K562 (cell line): Measurements from ENCODE around the gene NUP133. TPM values are rescaled to one million over a fixed set of nuclear protein-coding genes. Genes with fewer than 3 reads are reported as not detected.

Experiments used
- ATAC-seq: fragments of 200-7000 bp; cut with Tn5 transposase; 3 replicates; pipeline ENCODE4 v1.9.1; 2020; ENCODE audit warnings: moderate library complexity
- BruUV-seq: library from RNA; stranded (reverse); fragments of 400-500 nt; replicated peaks from 2 replicates; lab custom pipeline; 2021; lab: Mats Ljungman, UMichigan
- CTCF ChIA-PET: fragments of 300-600 bp; formaldehyde crosslinking; extraction: SDS; loops from one replicate; lab custom pipeline; 2021; ENCODE audit warnings: low intra/inter-chr PET ratio; lab: Yijun Ruan, JAX
- POLR2A ChIA-PET: fragments of 300-600, 350-650 bp; sonication (Branson Sonifier 250); formaldehyde crosslinking; extraction: SDS; loops from one replicate; lab custom pipeline; 2021; ENCODE audit warnings: antibody characterized with exemption, inconsistent platforms; lab: Yijun Ruan, JAX
- DNase-seq, 4 experiments: peaks; one replicate each; pipeline versions ENCODE4 v3.0.0 to v3.0.0-alpha.2; 2011 to 2018; ENCODE audit warnings: low spot score in 3 of 4, mixed read lengths in 3 of 4; ENCODE audit errors: extremely low read depth in 1 of 4
- FAIRE-seq: peaks from 2 replicates; lab custom pipeline; 2011; peaks lifted over from hg19 to GRCh38; lab: Jason Lieb, UNC
- H2AFZ ChIP-seq: 2 replicates; pipeline ENCODE4 v1.6.0; 2011; ENCODE audit warnings: low read depth, low read length, control low read depth, inconsistent platforms
- H3K27ac ChIP-seq: fragments of 200-600 bp; 3 replicates; pipeline ENCODE4 v1.8.0; 2011; ENCODE audit warnings: low read depth, mild to moderate bottlenecking, control low read depth, inconsistent platforms, low read length, moderate library complexity, mixed read lengths; ENCODE audit errors: extremely low read depth
- H3K27me3 ChIP-seq, 2 experiments: fragments of 300-600 bp in 1 of 2; 2 replicates in 1 of 2; 3 replicates in 1 of 2; pipeline versions ENCODE4 v1.6.0 to v1.8.0; 2011; ENCODE audit warnings: inconsistent platforms in 2 of 2, low read length in 2 of 2, mild to moderate bottlenecking in 1 of 2, mixed read lengths in 1 of 2, moderate library complexity in 1 of 2; ENCODE audit not compliant: control insufficient read depth in 2 of 2, insufficient read depth in 2 of 2
- H3K36me3 ChIP-seq: fragments of 300-600 bp; 3 replicates; pipeline ENCODE4 v1.8.0; 2011; ENCODE audit warnings: mild to moderate bottlenecking, low read length, inconsistent platforms; ENCODE audit not compliant: control insufficient read depth, insufficient read depth
- H3K4me1 ChIP-seq, 2 experiments: fragments of 200-600 bp in 1 of 2; replicated peaks in 1 of 2; 2 replicates in 1 of 2; 3 replicates in 1 of 2; pipeline versions ENCODE4 v1.5.1 to v1.8.0; 2011; ENCODE audit warnings: inconsistent platforms in 2 of 2, low read length in 2 of 2, mild to moderate bottlenecking in 1 of 2, mixed read lengths in 1 of 2, moderate library complexity in 1 of 2; ENCODE audit not compliant: control insufficient read depth in 2 of 2, insufficient read depth in 2 of 2
- H3K4me2 ChIP-seq: 2 replicates; pipeline ENCODE4 v1.6.1; 2011; ENCODE audit warnings: low read length, control low read depth, inconsistent platforms, mixed read lengths; ENCODE audit not compliant: insufficient read depth
- H3K4me3 ChIP-seq: fragments of 200-600 bp; sonication (generic), shearing (Covaris generic); 2 replicates; pipeline ENCODE4 v1.5.1; 2016; ENCODE audit warnings: control low read depth, inconsistent platforms
- H3K79me2 ChIP-seq: fragments of 200-600 bp; 3 replicates; pipeline ENCODE4 v1.8.0; 2011; ENCODE audit warnings: low read length, inconsistent platforms; ENCODE audit not compliant: control insufficient read depth, insufficient read depth
- H3K9ac ChIP-seq, 2 experiments: 2 replicates each; pipeline versions ENCODE4 v1.6.0 to v1.6.1; 2011; ENCODE audit warnings: low read depth in 2 of 2, low read length in 2 of 2, control low read depth in 1 of 2, inconsistent platforms in 1 of 2, mild to moderate bottlenecking in 1 of 2, mixed read lengths in 1 of 2; ENCODE audit not compliant: insufficient read depth in 1 of 2
- H3K9me1 ChIP-seq: one replicate; pipeline ENCODE4 v1.6.0; 2011; ENCODE audit warnings: inconsistent platforms, mild to moderate bottlenecking, low read length, moderate library complexity; ENCODE audit not compliant: control insufficient read depth, insufficient read depth
- H3K9me3 ChIP-seq: replicated peaks from 2 replicates; pipeline ENCODE4 v1.5.1; 2011; ENCODE audit warnings: low read depth, low read length, inconsistent platforms; ENCODE audit not compliant: control insufficient read depth, insufficient read depth
- H4K20me1 ChIP-seq: replicated peaks from 2 replicates; pipeline ENCODE4 v1.6.1; 2011; ENCODE audit warnings: low read length, inconsistent platforms, mixed read lengths; ENCODE audit not compliant: control insufficient read depth, insufficient read depth
- E2F3 ChIP-seq: fragments of 250-450 bp; sonication (Bioruptor Pico); IDR thresholded peaks from 2 replicates; pipeline ENCODE4 v1.4.0; 2020; ENCODE audit warnings: mild to moderate bottlenecking
- RBM17 ChIP-seq: fragments of 200-400 bp; formaldehyde crosslinking; IDR thresholded peaks from 2 replicates; pipeline ENCODE4 v1.6.1; 2017; ENCODE audit warnings: low read depth, mild to moderate bottlenecking, low read length, borderline replicate concordance
- ZHX1 ChIP-seq: fragments of 150-350 bp; conservative IDR thresholded peaks from 2 replicates; pipeline ENCODE4 v1.6.1; 2014; ENCODE audit warnings: low read length
- ZNF644 ChIP-seq: fragments of 200-800 bp; sonication (Bioruptor generic); IDR thresholded peaks from 2 replicates; pipeline ENCODE4 v1.6.1; 2016; ENCODE audit warnings: low read depth, missing genetic modification characterization, missing compliant biosample characterization
- WGBS: fragments of 100-300 bp; shearing (Covaris generic); methylation state at CpG from one replicate; pipeline ENCODE4 v1.1.6; 2016; ENCODE audit warnings: low coverage, mixed read lengths; ENCODE audit not compliant: insufficient coverage; ENCODE audit errors: missing lambda C conversion rate; 5-methylcytosine and 5-hydroxymethylcytosine counted together
- in situ Hi-C: fragments of 300-500 bp; cut with MboI; formaldehyde crosslinking; loops from 4 replicates; pipeline ENCODE4 v1.15.0; 2018; ENCODE audit warnings: inconsistent platforms, mixed read lengths
- intact Hi-C: fragments of 100-400 bp; cut with micrococcal nuclease; formaldehyde crosslinking; loops from 2 replicates; pipeline ENCODE4 v1.14.2; 2022
- polyA plus RNA-seq, 8 experiments: library from polyadenylated mRNA; depleted of rRNA in 4 of 8; stranded (reverse) in 5 of 8; unstranded in 3 of 8; fragments of >200 nt; fragmentation: Nextera tagmentation in 2 of 8; fragmentation: Illumina TruSeq in 1 of 8; extraction: Ambion mirVana in 2 of 8; extraction: Trizol in 1 of 8; gene quantifications; 2 replicates each; pipeline versions ENCODE4 v1.2.1 to v1.2.3, GENCODE V29; 2011 to 2014; ENCODE audit warnings: inconsistent platforms in 1 of 8, missing spikeins in 1 of 8
- total RNA-seq, 7 experiments: library from RNA; depleted of rRNA in 6 of 7; stranded (reverse); fragments of >200 nt in 6 of 7; fragmentation: Illumina TruSeq in 2 of 7; extraction: Trizol in 2 of 7; gene quantifications; 2 replicates each; pipeline versions ENCODE4 v1.2.1 to v1.2.3, GENCODE V29; 2011 to 2021; ENCODE audit warnings: low replicate concordance in 1 of 7

The NUP133 gene
- total and polyA plus RNA-seq, 9 of the 15 experiments (the other 6 are each of a cell fraction or from before 2014, with no cell fraction given) = 21.7 to 85.1 (median 61.3) TPM

DNA sequence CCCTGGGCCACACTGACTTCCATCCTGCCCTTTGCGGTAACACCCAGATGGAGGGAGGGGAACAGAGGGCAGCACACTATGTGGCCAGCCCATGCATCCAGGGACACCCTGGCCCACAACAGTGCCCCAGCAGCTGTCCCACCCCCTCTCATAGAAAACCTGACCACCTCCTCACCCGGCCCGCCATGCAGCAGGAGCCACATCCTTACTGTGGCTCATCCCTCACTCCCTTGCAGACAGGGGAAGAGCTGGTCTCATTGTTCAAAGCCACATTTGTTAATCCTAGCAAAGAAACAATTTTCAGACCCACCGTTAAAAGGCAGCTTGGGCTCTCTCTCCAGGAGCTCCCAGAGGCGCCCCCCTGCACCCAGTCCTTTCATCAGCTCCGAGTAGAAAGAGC is 23.2 kb upstream of the NUP133 start:
- ChIA-PET CTCF (no interaction called here), POLR2A (interaction anchor here (0.6 to 1.7 kb wide), 3 partner anchors 11 to 103 kb away, joined by 3 to 8 read pairs (median 4); no protein-coding TSS in a partner anchor)
- Histone ChIP-seq H3K4me1 (no peaks in the 10 kb centered on the region), H3K36me3 (peaks cover 78% of the 10 kb centered on the region), H3K4me2 (no peak overlapping the region), H3K9me3 (no peaks in the 10 kb centered on the region), H4K20me1 (no peaks in the 10 kb centered on the region), H3K27ac (no peak overlapping the region), H3K27me3 (no peaks in the 10 kb centered on the region), H3K9ac (no peak overlapping the region), H3K9me1 (no peaks in the 10 kb centered on the region), H3K4me3 (no peak overlapping the region), H3K79me2 (no peaks in the 10 kb centered on the region), H2AFZ (no peak overlapping the region)
- BruUV-seq = no TSS peak
- intact Hi-C loops = no loop called here
- FAIRE-seq (no peak), DNase-seq (no peak), ATAC-seq (no peak)
- WGBS = 86% methylated on average over 6 of the region's 6 CpGs
- TF ChIP-seq ZHX1 (no peak), RBM17 (no peak), ZNF644 (tag) (no peak), E2F3 (no peak)
- in situ Hi-C loops = no loop called here
